ENCODE measurements around the gene OPRD1. TPM values are rescaled to one million over a fixed set of nuclear protein-coding genes. Genes with fewer than 3 reads are reported as not detected.

OPRD1 gene
- total RNA-seq, 1 donor from 2014 or later, result not detected

DNA sequence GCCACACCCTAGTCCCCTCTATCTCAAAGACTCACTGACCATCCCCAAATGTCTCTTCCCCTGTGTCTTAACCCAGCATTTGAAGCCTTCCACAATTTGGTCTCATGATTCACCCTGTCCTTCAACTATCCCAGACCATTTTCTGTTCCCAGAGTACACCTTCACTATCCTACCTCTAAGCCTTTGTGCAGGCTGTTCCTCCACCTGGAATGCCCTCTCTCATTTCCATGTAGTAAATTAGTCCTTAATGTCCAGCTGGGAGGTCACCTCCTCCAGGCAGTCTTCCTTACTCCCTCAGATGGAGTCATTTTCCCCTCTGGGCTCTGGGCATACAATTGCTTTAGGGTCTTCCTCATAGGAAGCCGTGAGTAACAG is 71.3 kb downstream of the OPRD1 start:
- intact Hi-C loops (cut with micrococcal nuclease), result no loop called here

DNA sequence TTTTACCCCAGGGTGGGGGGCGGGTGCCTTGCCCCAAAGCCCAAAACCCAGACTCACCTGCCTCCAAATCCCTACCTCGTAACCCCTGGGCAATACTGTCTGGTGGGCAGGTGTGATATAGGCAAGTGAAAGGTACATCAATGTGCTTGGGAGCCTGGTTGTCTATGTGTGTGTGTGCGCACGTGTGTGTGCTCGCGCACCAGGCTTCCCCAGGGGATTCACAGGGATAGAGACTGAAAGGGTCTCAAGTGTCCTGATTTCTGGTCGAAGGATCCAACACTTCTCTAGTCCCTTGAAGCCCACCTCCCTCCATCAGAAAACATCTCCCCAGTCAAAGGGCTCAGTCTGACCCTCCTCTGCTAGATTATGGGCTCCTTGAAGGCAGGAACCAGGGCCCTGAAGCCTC is 73.5 kb downstream of the OPRD1 start:
- intact Hi-C loops (cut with micrococcal nuclease), result loop anchor here (1.0 to 5.0 kb wide), 4 partner anchors 29 to 297 kb away; partner anchors contain the start of genes EPB41 and SRSF4

DNA sequence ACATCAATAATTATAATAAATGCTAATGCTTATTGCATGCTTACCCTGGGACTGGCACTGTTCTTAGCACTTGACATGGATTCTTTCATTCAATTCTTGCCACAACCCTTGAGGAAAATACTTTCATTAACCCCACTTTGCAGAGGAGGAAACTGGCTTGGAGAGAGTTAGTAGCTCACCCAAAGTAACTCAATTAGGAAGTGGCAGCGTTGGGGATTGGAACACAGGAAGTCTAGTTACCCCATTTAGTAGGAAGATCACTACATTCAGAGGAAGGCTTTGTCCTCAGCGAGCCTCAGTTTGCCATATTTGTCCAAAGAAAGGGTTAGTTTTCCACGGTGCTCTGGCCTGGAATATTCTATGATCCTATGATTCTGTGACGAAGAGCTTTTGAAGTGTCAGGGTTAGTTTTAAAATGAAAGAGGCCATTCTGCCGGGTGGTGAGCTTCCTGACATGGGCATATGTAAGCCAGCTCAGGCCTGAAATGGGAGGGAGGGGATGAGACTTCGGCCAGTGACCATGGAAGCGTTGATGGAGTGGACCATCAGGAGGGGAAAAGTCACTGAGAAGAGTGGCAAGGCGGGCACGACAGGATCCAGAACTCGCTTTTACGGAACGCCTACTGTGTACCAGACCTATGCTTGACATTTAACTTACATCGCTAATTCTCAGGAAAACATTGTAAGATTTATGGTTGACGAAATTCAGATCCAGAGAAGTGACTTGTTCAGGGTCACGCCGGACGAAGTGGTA is 74.2 kb downstream of the OPRD1 start:
- intact Hi-C loops (cut with micrococcal nuclease), result loop anchor here (1.0 to 5.0 kb wide), 4 partner anchors 28 to 296 kb away; partner anchors contain the start of genes EPB41 and SRSF4

DNA sequence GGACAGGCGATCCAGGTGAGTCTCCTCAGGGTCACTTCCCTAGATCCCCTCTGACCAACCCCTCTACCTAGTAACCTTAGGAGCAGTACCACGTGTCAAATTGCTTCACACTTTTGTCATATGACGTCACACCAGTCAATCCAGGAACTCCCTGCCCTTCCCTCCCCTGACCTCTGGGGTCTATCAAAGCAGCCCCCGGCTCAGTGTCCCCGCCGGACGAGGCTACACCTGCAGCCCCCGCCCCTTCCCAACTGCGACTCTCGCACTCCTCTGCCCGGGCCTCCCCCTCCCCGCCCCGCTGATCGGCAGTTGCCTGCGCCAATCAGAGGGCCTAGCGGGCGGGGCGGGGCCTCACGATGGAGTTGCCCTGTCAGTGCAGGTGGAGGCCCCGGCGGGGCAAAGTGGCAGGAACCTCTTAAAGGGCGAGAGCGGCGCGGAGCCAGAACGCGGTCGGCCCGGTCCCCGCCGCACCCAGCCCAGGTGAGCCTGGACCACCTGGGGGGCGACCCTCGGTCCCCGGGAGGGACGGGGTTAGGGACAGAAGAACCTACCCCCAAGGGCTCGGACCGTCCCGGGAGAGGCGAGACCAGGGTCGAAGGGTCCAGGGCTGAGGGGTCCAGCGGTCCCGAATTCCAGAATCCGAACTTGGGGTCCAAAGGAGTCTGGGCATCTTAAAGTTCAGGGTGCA is 74.9 kb downstream of the OPRD1 start:
- intact Hi-C loops (cut with micrococcal nuclease), result loop anchor here (5.0 kb wide), 1 partner anchor 295 kb away; the partner anchor contains the start of gene SRSF4

DNA sequence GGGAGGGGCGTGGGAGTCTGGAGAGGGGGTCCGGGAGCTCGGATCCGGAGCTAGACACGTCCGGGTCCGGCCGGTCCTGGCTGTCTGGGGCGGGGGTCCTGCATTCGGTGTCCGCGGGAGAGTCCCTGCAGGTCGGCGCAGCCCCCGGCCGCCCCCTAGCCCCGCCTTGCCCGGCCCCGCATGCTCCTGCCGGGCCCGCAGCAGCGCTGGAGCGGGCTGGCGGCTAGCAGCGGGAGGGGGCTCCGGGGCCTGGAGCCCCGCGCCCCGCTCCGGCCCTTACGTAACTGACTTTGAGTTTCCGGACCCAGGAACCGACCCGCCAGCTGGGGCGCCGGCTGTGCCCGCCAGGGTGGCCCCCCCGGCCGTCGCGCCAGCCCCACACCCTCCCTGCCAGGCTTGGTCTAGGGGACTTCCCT is 75.5 kb downstream of the OPRD1 start:
- intact Hi-C loops (cut with micrococcal nuclease), result loop anchor here (5.0 kb wide), 1 partner anchor 295 kb away; the partner anchor contains the start of gene SRSF4

DNA sequence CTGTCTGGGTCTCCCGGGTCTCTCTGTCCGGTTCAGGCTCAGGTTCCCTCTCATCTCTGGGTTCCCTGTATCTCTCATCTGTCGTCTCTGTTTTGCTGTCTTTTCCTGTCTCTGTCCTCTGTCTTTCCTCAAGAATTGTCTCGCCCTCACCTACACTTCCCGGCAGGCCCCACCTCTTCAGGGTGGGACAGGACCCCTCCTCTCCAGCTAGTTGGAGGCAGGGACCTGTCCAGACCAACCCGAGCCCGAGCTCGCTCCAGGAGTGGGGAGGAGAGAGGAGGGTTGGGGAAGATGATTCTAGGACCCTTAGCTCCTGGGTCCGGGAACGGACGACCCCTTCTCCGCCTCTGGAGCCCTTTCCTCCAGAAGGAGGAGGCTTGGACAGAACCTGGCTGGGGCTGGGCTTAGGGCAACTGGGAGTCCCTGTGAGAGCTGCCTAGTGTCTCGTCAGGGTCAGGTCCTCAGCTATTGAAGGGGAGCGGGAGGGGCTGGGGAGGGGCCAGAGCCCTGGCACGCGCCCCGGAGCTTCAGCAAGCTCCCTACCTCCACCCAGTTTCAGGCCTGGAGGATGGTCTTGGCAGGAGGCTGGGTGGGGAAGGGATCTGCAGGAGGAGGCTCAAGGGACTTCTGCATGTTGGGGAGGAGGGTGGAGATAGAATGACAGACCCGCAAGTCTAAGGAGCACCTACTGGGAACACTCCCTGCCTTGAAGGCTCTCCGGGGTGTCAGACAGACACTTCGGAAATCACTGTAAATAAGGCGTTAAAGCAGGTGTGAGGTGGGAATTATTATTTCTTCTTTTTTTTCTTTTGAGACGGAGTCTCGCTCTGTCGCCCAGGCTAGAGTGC is 76.1 kb downstream of the OPRD1 start:
- intact Hi-C loops (cut with micrococcal nuclease), result loop anchor here (5.0 kb wide), 1 partner anchor 294 kb away; the partner anchor contains the start of gene SRSF4

DNA sequence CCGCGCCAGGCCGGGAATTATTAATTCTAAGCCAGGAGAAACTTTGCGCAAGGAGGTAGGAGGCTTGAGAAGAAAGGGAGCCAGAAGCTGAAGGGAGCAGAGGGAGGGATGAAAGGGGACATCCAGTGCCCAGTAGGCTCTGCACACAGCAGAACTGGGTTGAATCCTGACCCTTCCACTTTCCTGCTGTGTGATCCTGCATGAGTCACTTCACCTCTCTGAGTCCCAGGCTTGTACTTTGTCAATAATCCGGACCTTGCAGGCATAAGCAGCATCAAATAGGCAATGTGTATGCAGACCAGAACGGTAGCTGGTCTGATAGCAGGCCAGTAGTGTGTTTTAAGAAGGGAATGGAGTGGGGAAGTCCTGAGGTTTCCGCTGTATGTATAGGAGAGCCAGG is 76.9 kb downstream of the OPRD1 start:
- intact Hi-C loops (cut with micrococcal nuclease), result loop anchor here (5.0 kb wide), 1 partner anchor 293 kb away; the partner anchor contains the start of gene SRSF4

DNA sequence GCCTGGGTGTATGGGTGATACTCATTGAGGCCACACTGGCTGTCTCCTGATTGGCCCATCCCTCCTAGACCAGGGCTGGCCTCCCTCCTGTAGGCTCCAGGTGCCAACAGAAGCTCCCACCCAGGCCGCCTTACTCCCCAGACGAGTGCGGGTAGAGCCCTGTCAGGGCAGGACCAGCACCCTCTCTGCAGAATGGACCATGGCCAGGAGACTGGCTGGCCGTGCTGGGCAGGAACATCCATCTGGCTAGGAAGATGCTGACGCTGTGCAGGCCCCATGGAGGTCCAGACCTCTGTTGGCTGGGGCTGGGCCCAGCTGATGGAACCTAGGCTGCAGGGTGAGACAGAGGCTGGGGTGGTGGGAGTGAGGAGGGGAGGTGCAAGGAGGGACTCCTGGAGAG is 77.4 kb downstream of the OPRD1 start:
- intact Hi-C loops (cut with micrococcal nuclease), result loop anchor here (5.0 kb wide), 1 partner anchor 293 kb away; the partner anchor contains the start of gene SRSF4

DNA sequence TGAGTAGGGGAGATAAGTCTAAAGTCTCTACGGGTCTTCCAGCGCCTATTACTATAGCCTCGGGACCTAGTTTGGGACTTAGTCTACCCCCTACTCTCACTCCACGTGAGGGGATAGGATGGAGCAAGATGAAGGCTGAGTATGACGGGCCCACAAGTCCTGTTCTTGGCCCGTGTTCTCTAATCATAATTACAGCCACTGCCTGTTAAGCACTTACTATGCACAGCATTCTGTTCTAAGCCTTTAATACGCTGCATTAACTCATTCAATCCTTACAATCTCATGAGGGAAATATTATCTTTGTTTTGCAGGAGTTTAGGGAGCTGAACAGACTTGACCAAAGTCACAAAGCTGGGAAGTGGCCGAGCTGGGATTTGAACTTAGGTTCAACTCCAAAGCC is 78.5 kb downstream of the OPRD1 start:
- intact Hi-C loops (cut with micrococcal nuclease), result no loop called here

DNA sequence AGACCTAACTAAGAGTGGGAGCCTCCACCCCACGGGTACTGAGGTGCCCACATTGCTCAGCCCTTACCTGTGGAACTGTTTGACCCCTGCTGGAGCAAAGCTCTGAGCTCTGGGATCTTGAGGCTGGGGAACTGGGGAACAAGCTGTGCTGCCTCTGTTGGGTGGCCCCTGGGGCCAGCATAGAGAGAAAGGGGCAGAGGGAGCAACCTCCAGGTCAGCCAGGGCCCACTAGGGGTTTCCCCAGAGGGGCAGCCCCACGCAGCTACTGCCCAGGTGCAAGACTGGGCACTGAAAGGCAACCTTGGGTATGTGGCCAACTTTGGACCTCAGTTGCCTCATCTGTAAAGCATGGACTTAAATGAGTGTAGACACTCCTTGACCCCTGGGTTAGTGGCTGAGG is 78.9 kb downstream of the OPRD1 start:
- intact Hi-C loops (cut with micrococcal nuclease), result no loop called here

DNA sequence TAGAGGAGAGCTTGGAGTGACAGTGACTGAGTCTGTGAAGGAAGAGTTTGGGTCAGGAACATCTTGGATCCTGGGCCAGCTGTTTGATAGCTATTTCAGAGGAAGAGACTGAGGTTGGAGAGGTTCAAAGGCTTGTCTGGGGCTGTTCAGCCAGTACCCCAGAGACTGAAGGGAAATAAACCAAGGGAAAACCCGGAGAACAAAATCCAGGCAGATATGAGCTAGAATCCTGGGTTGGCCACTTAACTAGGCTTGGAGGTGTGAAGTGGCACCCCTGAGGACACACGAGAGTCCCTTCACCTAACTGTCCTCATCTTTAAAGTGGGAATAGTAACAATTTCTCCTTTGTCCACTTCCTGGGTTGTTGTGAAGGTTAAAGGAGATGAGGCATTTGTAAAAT is 79.3 kb downstream of the OPRD1 start:
- intact Hi-C loops (cut with micrococcal nuclease), result no loop called here

DNA sequence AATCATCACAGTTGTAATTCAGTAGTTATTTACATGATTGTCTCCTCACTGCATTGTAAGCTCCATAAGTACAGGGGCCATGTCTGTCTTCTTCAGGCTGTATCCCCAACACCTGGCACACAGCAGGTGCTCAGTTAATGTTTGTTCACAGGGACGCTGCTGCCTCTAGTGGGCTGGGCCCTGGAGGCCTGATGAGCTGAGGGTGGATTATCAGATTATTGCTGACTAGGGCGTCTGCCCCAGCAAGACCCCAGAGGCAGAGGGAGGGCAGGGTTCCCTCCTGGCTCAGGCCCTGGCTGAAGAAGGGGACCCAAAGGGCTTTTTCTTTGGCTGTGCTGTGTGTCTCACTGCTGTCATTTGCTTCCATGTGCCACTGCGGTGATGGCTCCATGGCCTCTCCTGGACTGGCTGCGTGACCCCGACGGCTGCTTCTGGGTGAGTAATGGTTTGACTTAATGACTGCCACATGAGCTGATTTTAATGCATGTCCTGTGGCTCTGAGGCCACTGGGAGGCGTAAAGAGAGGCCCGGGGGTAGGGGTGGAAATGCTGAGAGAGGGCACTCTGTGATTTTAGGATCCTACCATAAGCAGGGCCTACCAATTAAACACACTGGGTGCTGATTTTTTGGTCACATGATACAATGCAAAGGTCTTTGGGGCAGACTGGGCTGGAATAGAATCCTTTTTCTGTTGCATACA is 81.6 kb downstream of the OPRD1 start:
- intact Hi-C loops (cut with micrococcal nuclease), result no loop called here

DNA sequence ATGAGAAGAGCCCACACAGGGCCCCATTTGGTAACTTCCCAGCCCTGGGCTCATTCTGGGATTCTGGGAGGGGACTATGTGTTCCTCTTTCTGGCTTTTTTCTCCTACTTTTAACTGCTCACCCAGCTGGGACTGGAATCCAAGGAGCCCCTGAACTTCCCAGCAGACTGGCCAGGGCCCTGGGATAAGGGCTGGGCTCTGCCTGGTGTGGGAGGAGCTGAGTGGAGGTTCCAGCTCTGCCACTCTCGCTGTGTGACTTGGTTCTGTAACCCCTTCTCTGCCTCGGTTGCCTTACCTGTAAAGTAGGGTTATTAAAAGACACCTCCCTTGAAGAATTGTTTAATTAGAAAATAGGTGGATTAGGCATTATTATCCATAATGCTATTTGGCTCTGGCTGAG is 82.8 kb downstream of the OPRD1 start:
- intact Hi-C loops (cut with micrococcal nuclease), result no loop called here

DNA sequence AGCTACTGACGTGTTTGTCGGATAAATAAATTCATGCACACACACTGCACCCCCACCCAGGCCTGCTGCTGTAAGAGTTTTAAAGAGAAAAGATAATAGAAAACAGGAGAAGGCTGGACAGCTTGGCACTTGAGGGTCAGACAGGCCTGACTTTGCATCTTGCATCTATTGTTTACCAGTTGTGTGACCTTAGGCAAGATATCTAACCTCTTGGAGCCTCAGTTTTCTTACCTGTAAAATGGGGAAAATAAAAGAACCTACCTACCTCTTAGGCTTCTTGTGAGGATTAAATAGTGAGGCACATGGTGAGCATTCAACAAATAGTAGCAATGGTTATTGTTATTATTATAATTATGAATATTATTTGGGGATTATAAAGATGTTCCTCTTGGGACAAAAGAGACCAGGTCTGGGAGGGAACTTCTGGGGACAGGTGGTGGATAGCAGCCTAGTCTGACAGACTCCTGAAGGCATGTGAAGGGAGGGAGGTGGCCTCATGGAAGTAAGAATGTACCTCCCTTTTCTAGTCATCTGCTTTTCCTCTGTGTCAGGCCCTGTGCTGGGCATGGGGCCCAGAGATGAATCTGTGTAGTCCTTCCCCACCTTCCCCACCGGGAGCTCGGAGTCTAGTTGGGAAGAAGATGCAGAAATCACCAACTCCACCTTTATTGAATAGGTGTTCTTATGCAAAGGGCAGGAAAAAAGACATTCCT is 84.1 kb downstream of the OPRD1 start:
- intact Hi-C loops (cut with micrococcal nuclease), result no loop called here

DNA sequence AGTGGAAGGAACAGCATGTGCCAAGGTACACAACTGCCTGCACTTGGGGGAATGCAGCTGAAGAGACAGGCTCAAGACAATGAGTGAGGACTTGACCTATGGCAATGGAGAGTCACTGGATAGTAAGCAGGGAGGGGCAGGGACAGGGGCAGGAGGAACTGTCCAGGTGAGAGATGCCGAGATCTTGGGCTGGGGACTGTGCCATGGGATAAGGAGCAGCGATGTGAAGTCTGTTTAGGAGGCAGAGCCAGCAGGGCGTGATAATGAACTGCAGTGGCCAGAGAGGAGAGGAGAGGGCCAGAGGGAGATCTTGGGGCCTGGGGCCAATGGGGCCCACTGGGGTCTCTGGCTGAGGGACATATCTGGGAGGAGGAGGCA is 84.6 kb downstream of the OPRD1 start:
- intact Hi-C loops (cut with micrococcal nuclease), result no loop called here

DNA sequence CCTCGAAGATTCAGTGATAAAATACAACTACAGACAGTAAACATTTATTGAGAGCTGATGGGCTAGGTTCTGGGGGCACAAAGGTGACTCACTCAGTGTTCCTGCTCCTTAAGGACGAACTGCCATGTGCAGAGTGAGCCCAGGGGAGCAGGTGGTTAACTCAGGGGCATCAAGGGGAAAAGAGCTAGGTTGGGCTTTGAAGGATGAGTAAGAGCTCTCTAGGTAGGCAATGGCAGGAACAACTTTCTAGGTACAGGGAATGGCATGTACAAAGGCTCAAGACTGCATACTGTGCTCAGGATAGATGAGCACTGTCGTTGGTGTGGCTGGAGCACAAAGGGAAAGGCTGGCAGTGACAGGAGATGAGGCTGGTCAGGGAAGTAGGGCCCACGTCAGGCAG is 85.8 kb downstream of the OPRD1 start:
- intact Hi-C loops (cut with micrococcal nuclease), result no loop called here

DNA sequence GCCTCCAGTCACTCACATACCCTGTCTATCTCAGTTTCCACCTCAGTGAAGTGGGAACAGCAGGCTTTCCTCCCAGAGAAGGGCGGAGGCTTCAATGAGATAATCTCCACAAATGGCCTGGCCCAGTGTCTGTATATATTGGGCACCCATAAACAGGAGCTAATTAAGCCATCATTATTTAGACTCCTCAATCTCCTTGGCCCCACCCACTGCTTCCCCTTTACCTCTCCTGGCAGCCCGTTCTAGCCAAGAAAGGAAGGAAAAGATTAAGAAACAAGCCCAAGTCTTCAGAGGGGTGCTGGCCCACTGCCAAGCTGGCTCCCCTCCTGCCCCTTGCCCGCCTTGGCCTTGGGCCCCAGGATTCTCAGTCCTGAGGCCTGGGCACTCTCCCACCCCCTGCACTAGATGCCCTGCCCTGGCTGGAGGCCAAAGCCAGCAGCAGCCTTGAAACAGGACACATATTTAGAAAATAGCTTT is 86.5 kb downstream of the OPRD1 start:
- intact Hi-C loops (cut with micrococcal nuclease), result no loop called here

DNA sequence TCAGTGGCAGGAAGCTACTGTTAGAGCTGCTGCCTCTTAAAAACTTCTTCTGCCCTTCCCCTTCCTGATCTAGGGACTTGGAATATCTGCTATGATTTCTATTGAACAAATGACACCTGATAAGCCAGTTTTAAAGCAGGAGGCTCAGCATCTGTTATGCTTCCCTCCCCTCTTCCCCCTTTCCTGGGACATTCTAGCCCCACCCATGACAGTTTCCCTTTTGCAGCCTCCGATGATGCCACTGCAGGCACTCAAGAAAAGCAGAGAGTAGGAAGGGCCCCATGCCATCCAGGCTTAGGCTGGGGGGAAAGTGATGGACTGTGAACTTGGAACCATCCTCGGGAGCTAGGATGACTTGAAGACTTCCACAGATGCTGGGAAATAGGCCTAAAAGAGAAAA is 87.3 kb downstream of the OPRD1 start:
- intact Hi-C loops (cut with micrococcal nuclease), result no loop called here

DNA sequence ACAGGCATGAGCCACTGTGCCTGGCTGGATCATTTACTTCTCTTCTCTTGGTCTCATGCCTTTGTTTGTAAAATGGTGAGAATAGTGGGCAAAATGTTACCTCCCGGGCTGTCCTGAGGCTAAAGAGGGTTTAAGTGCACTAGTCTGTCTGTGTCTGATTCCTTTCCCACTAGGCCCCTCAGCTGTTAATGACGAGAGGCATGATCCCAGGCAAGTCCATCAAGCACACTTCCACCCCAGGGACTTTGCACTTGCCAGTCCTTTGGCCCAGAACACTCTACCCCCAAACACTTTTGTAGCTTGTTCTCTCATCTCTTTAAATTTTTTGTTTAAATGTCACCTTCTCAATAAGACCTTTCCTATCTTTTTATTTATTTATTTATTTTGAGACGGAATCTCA is 88.6 kb downstream of the OPRD1 start:
- intact Hi-C loops (cut with micrococcal nuclease), result no loop called here

DNA sequence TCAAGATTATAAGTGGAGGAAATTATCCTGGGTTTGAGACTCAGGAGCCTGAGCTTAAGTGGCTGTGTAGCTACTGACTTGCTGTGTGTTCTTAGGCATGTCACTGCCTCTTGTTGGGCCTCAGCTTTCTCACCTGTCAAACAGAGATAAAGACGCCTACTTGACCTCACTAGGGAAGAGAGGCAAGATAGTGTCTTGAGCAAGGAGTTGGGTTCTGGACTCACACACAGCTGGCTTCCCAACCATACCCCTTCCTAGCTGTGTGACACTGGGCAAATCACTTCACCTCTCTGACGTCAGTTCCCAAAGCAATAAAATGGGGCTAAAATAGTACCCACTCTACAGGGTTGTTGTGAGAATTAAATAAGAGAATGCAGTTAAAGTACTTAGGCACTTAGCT is 90.8 kb downstream of the OPRD1 start:
- intact Hi-C loops (cut with micrococcal nuclease), result no loop called here
